DMS79 (cell line): ENCODE measurements around the gene DCC.

Experiments
- DNase-seq: peaks from one replicate; lab custom pipeline; 2025; lab: John Stamatoyannopoulos, UW

The DCC gene

GRCh38 chr18:52422985-52423601, 83.1 kb downstream of the DCC start:
- DNase-seq, result no peak

- DNase-seq, result no peak
These were observed 86.0 kb downstream of the DCC start for GRCh38 chr18:52426041-52426440.

- no peak for DNase-seq
These were observed 86.5 kb downstream of the DCC start for GRCh38 chr18:52426462-52426861.

GRCh38 chr18:52427521-52428175, 87.7 kb downstream of the DCC start:
- no peak for DNase-seq

- DNase-seq, result no peak
These were observed 91.7 kb downstream of the DCC start for GRCh38 chr18:52431683-52432082.

- DNase-seq, result no peak
These were observed 93.8 kb downstream of the DCC start for GRCh38 chr18:52433797-52434196.

- DNase-seq, result no peak
These were observed 95.3 kb downstream of the DCC start for GRCh38 chr18:52435301-52435700.

GRCh38 chr18:52437161-52437560, 97.2 kb downstream of the DCC start:
- DNase-seq, result no peak

- no peak for DNase-seq
These were observed 99.5 kb downstream of the DCC start for GRCh38 chr18:52439457-52439856.

- no peak for DNase-seq
These were observed 101.8 kb downstream of the DCC start for GRCh38 chr18:52441794-52442193.

GRCh38 chr18:52442686-52443085, 102.7 kb downstream of the DCC start:
- no peak for DNase-seq

GRCh38 chr18:52451256-52451655, 111.3 kb downstream of the DCC start:
- DNase-seq, result no peak

GRCh38 chr18:52451851-52452250, 111.9 kb downstream of the DCC start:
- no peak for DNase-seq

GRCh38 chr18:52452427-52452826, 112.4 kb downstream of the DCC start:
- no peak for DNase-seq

GRCh38 chr18:52459890-52460289, 119.9 kb downstream of the DCC start:
- no peak for DNase-seq

GRCh38 chr18:52462853-52463252, 122.9 kb downstream of the DCC start:
- no peak for DNase-seq

- DNase-seq, result no peak
These were observed 125.4 kb downstream of the DCC start for GRCh38 chr18:52465391-52465790.

GRCh38 chr18:52468496-52468895, 128.5 kb downstream of the DCC start:
- DNase-seq, result no peak

GRCh38 chr18:52475325-52475724, 135.3 kb downstream of the DCC start:
- DNase-seq, result no peak

GRCh38 chr18:52481116-52481515, 141.1 kb downstream of the DCC start:
- no peak for DNase-seq

- DNase-seq, result no peak
These were observed 145.0 kb downstream of the DCC start for GRCh38 chr18:52484977-52485376.

GRCh38 chr18:52486052-52486451, 146.1 kb downstream of the DCC start:
- DNase-seq, result no peak

GRCh38 chr18:52489396-52490306, 149.7 kb downstream of the DCC start:
- DNase-seq, result no peak
